Measurements from ENCODE around the gene PC. TPM values are rescaled to one million over a fixed set of nuclear protein-coding genes. Genes with fewer than 3 reads are reported as not detected.

The PC gene
- total and polyA plus RNA-seq, 2 donors (not counting 3 experiments of a cell fraction or from before 2014, with no cell fraction given): 5.5 to 17.5 TPM

DNA sequence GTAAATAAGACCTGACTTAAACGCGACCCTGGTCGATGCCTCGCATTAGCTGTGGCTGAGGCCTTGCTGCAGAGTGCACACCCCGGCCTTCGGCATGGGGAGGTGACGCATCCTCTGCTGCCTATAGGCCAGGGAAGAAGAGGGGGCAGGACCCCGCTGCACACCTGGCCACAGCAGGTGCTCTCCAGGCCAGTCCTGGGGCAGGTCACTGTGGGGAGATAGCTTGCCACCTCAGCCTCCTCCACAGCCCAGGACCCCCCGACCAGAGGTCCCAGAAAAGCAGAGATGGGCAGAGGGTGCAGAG lies 88.7 kb downstream of the PC start:
- Histone ChIP-seq H3K9ac (replicated peaks; ENCODE audit: extremely low read depth, insufficient read depth, low read length) (no peak overlapping the region), H3K27ac (ENCODE audit: insufficient read depth, low read depth, low read length) (no peak overlapping the region), H3K36me3 (ENCODE audit: control insufficient read depth in 2 of 2, extremely low read depth in 1 of 2, insufficient read depth in 2 of 2, low read length in 2 of 2) (no peaks in the 10 kb centered on the region), H3K4me2 (ENCODE audit: insufficient read depth, low read length) (no peak overlapping the region), H4K20me1 (replicated peaks; ENCODE audit: control insufficient read depth, extremely low read depth, insufficient read depth, low read length) (no peaks in the 10 kb centered on the region), H2AFZ (ENCODE audit: low read depth, low read length) (no peak overlapping the region), H3K4me3 (replicated peaks in 1 of 3; ENCODE audit: insufficient read depth in 1 of 3, low read depth in 1 of 3, low read length in 3 of 3) (no peak overlapping the region), H3K9me1 (replicated peaks; ENCODE audit: control insufficient read depth, extremely low read depth, insufficient read depth, low read length) (no peaks in the 10 kb centered on the region), H3K79me2 (ENCODE audit: control insufficient read depth, insufficient read depth, low read length) (no peaks in the 10 kb centered on the region), H3K27me3 (ENCODE audit: control insufficient read depth in 2 of 2, insufficient read depth in 2 of 2, low read length in 2 of 2) (no peaks in the 10 kb centered on the region), H3K9me3 (replicated peaks; ENCODE audit: control insufficient read depth, insufficient read depth, low read length) (no peaks in the 10 kb centered on the region), H3K4me1 (ENCODE audit: control insufficient read depth, extremely low read depth, insufficient read depth, low read length) (no peaks in the 10 kb centered on the region)
- DNase-seq (ENCODE audit: low read depth, low spot score) (no peak), FAIRE-seq (no peak)
- TF ChIP-seq, protein P1, sequence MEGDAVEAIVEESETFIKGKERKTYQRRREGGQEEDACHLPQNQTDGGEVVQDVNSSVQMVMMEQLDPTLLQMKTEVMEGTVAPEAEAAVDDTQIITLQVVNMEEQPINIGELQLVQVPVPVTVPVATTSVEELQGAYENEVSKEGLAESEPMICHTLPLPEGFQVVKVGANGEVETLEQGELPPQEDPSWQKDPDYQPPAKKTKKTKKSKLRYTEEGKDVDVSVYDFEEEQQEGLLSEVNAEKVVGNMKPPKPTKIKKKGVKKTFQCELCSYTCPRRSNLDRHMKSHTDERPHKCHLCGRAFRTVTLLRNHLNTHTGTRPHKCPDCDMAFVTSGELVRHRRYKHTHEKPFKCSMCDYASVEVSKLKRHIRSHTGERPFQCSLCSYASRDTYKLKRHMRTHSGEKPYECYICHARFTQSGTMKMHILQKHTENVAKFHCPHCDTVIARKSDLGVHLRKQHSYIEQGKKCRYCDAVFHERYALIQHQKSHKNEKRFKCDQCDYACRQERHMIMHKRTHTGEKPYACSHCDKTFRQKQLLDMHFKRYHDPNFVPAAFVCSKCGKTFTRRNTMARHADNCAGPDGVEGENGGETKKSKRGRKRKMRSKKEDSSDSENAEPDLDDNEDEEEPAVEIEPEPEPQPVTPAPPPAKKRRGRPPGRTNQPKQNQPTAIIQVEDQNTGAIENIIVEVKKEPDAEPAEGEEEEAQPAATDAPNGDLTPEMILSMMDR (IDR thresholded peaks at IDR 0.05; ENCODE audit: extremely low read depth in 1 of 2, insufficient read depth in 1 of 2, low read depth in 1 of 2, low read length in 2 of 2): no peak
- TF ChIP-seq POLR2A (IDR thresholded peaks at IDR 0.05; ENCODE audit: low read depth, low read length) (no peak), POLR2AphosphoS5 (IDR thresholded peaks at IDR 0.05; ENCODE audit: insufficient read depth, low read depth, low read length) (no peak), MYC (IDR thresholded peaks at IDR 0.05; ENCODE audit: low read depth, low read length) (no peak), FOS (IDR thresholded peaks at IDR 0.05; ENCODE audit: borderline replicate concordance, insufficient read depth, low read length) (no peak), JUN (IDR thresholded peaks at IDR 0.05; ENCODE audit: borderline replicate concordance, insufficient read depth, insufficient read length, low read depth) (no peak), EZH2 (IDR thresholded peaks at IDR 0.05; ENCODE audit: borderline replicate concordance, low read depth, low read length, severe bottlenecking) (no peak), GATA2 (IDR thresholded peaks at IDR 0.05; ENCODE audit: insufficient read depth, insufficient read length, low read depth, low read length) (no peak)
- TF ChIP-seq, protein P2, sequence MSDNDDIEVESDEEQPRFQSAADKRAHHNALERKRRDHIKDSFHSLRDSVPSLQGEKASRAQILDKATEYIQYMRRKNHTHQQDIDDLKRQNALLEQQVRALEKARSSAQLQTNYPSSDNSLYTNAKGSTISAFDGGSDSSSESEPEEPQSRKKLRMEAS (IDR thresholded peaks at IDR 0.05; ENCODE audit: insufficient read depth, insufficient read length): no peak
- intact Hi-C loops (cut with micrococcal nuclease): no loop called here
- no TSS peak for BruUV-seq (replicated peaks)
- CTCF ChIA-PET: no interaction called here
- POLR2A ChIA-PET: no interaction called here
- dilution Hi-C loops (cut with MboI; ENCODE audit: extremely low pct_ligation_motif_present, low sequenced_read_pairs): no loop called here

Data from endothelial cell of umbilical vein (primary cell).